Lower leg skin (tissue), 3 donors: Measurements from ENCODE around the gene ZNF285.

Source experiments
- POLR2A ChIP-seq, 2 donors: fragments of 450-650 bp; IDR thresholded peaks; one replicate each; pipeline ENCODE4 v1.6.1; 2016 to 2017; ENCODE audit warnings: antibody characterized with exemption in 2 of 2, mild to moderate bottlenecking in 1 of 2, moderate library complexity in 1 of 2
- TF ChIP-seq, protein P1 (sequence below), 3 donors: fragments of 450-650 bp; IDR thresholded peaks; one replicate each; pipeline ENCODE4 v1.5.1; 2016; ENCODE audit warnings: antibody characterized with exemption in 3 of 3, mild to moderate bottlenecking in 3 of 3, moderate library complexity in 2 of 3

DNA sequence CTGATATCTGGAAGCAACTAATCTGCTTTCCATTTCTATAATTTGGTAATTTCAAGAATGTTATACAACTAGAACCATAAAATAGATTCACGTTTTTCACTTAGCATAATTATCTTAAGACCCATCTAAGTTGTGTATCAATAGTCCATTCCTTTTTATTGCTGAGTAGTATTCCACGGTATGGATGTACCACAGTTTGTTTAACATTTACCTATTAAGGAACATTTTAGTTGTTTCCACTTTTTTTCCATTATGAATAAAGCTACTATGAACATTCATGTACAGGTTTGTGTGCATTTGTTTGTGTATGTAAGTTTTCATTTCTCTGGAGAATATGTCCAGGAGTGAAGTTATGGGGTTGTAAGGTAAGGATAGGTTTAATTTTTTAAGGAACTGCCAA, 26.6 kb downstream of the ZNF285 start:
- TF ChIP-seq POLR2A (IDR thresholded peaks at IDR 0.05), result no peak
- TF ChIP-seq, protein P1, sequence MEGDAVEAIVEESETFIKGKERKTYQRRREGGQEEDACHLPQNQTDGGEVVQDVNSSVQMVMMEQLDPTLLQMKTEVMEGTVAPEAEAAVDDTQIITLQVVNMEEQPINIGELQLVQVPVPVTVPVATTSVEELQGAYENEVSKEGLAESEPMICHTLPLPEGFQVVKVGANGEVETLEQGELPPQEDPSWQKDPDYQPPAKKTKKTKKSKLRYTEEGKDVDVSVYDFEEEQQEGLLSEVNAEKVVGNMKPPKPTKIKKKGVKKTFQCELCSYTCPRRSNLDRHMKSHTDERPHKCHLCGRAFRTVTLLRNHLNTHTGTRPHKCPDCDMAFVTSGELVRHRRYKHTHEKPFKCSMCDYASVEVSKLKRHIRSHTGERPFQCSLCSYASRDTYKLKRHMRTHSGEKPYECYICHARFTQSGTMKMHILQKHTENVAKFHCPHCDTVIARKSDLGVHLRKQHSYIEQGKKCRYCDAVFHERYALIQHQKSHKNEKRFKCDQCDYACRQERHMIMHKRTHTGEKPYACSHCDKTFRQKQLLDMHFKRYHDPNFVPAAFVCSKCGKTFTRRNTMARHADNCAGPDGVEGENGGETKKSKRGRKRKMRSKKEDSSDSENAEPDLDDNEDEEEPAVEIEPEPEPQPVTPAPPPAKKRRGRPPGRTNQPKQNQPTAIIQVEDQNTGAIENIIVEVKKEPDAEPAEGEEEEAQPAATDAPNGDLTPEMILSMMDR (IDR thresholded peaks at IDR 0.05), result no peak
